GM12865 (cell line): ENCODE measurements around the gene IFITM2.

Experiments
- DNase-seq: peaks from one replicate; pipeline ENCODE4 v3.0.0; 2010; ENCODE audit warnings: low read depth
- H3K4me3 ChIP-seq: 2 replicates; pipeline ENCODE4 v1.5.1; 2011; ENCODE audit warnings: mild to moderate bottlenecking, low read depth, low read length, control low read depth
- TF ChIP-seq, protein P1 (sequence below): IDR thresholded peaks from 2 replicates; pipeline ENCODE4 v1.5.1; 2011; ENCODE audit warnings: low read length, control low read depth, low read depth, inconsistent platforms; ENCODE audit not compliant: insufficient read depth; ENCODE audit errors: missing control alignments

IFITM2 gene

GRCh38 chr11:353179-353873, 45.7 kb downstream of the IFITM2 start:
- H3K4me3 ChIP-seq, result no peak overlapping the region
- TF ChIP-seq, protein P1, sequence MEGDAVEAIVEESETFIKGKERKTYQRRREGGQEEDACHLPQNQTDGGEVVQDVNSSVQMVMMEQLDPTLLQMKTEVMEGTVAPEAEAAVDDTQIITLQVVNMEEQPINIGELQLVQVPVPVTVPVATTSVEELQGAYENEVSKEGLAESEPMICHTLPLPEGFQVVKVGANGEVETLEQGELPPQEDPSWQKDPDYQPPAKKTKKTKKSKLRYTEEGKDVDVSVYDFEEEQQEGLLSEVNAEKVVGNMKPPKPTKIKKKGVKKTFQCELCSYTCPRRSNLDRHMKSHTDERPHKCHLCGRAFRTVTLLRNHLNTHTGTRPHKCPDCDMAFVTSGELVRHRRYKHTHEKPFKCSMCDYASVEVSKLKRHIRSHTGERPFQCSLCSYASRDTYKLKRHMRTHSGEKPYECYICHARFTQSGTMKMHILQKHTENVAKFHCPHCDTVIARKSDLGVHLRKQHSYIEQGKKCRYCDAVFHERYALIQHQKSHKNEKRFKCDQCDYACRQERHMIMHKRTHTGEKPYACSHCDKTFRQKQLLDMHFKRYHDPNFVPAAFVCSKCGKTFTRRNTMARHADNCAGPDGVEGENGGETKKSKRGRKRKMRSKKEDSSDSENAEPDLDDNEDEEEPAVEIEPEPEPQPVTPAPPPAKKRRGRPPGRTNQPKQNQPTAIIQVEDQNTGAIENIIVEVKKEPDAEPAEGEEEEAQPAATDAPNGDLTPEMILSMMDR, result no peak
- DNase-seq, result no peak

DNA sequence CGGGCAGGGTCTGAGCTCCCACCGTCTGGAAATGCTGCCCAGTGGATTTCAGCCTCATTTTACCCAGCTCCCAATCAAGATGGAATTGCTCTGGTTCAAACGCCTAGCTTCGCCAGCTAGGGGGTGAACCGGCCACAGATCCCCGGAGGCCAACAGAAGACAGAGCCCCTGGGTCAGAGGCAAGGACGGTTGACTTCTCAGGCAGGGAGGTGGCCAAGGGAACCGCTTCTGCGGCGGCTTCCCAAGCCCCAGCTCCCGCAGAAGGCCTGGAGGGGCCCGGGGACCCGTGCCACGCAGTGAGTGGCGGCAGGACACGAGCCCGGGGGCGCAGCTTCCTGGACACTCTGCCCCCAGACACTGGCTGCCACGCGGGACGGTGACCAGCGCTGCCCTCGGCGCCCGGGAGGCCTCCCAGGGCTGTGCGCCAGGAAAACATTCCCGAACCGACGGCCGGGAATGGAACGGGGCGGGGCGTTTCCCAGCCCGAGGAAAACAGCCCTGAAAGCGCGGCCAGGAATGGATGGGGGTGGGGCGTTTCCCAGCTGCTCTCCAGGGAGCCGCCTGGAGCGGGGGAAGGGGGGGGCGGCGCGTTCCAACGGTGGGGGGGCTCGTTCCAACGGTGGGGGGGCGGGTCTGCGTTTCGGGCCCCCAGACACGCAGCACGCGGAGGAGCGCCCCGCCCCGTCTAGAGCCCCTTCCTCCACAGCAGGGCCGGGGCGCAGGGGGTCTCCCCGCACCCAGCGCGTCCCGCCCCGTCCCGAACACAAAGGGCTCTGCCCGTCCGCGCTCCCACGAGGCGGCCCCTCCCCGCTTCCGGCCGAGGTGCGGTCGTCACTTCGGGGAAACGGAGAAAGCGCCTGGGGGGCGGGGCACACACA, 48.2 kb downstream of the IFITM2 start:
- peak; percentile 88 for DNase-seq
- H3K4me3 ChIP-seq, result peak overlapping the region; percentile 44
- TF ChIP-seq, protein P1, result no peak

DNA sequence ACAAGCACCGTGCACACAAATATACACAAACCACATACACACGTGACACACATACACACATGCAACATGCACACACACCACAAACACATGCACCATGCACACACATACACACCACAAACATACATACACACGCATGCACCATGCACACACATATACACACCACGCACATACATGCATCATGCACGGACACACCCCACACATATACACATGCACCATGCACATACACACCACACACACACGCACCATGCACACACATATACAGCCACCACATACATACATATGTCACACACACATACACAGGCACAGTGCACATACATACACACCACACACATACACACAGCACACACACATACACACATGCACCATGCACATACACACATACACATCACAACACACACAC, 49.0 kb downstream of the IFITM2 start:
- no peak for DNase-seq
- no peak overlapping the region for H3K4me3 ChIP-seq
- TF ChIP-seq, protein P1, result no peak

DNA sequence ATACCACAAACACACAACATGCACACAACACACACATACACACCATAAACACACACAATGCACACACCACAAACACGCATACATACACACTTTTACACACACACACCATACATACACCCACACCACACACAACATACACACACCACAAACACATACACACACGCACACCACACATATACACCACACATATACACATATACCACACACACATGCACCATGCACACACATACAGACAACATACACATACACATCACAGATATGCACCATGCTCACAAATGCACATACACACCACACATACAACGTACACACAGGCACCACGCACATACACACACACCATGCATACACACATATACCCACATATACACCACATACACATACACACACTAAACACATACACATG, 50.0 kb downstream of the IFITM2 start:
- H3K4me3 ChIP-seq, result no peak overlapping the region
- TF ChIP-seq, protein P1, result no peak
- no peak for DNase-seq

- H3K4me3 ChIP-seq, result no peak overlapping the region
- TF ChIP-seq, protein P1, result no peak
- no peak for DNase-seq
Measured at GRCh38 chr11:358129-358800, 50.6 kb downstream of the IFITM2 start.
